Choroid plexus epithelial cell (primary cell): ENCODE data around the gene PLA2G2E.

Experiments
- DNase-seq: peaks from one replicate; pipeline ENCODE4 v3.0.0-alpha.2; 2010; ENCODE audit warnings: low read depth
- H3K4me3 ChIP-seq: 2 replicates; pipeline ENCODE4 v1.5.1; 2011; ENCODE audit warnings: low read depth, mild to moderate bottlenecking, control low read depth, low read length, moderate library complexity
- TF ChIP-seq, protein P1 (sequence below): conservative IDR thresholded peaks from 2 replicates; pipeline ENCODE4 v1.5.1; 2011; ENCODE audit warnings: low read depth, mild to moderate bottlenecking, control low read depth, inconsistent platforms, low read length, moderate library complexity

Gene PLA2G2E

DNA sequence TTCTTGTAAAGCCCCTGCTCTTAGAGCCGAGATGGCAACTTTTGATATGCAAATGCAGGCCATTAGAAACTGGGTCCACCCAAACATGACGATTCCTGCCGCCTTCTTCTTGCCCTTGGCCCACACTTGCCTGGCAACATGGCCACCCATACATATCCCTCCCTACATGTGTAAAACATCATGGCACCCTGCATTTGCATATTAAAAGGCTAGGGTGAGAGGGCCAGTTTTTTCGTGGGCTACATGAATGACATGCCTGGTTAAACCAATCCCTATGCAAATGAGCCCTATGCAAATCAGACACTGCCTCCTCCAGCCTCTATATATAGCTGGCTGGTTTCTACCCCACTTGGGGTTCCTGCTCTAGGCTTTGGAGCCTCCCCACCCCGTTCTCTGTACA lies 37.2 kb upstream of the PLA2G2E start:
- H3K4me3 ChIP-seq = no peak overlapping the region
- no peak for DNase-seq
- TF ChIP-seq, protein P1, sequence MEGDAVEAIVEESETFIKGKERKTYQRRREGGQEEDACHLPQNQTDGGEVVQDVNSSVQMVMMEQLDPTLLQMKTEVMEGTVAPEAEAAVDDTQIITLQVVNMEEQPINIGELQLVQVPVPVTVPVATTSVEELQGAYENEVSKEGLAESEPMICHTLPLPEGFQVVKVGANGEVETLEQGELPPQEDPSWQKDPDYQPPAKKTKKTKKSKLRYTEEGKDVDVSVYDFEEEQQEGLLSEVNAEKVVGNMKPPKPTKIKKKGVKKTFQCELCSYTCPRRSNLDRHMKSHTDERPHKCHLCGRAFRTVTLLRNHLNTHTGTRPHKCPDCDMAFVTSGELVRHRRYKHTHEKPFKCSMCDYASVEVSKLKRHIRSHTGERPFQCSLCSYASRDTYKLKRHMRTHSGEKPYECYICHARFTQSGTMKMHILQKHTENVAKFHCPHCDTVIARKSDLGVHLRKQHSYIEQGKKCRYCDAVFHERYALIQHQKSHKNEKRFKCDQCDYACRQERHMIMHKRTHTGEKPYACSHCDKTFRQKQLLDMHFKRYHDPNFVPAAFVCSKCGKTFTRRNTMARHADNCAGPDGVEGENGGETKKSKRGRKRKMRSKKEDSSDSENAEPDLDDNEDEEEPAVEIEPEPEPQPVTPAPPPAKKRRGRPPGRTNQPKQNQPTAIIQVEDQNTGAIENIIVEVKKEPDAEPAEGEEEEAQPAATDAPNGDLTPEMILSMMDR = no peak

DNA sequence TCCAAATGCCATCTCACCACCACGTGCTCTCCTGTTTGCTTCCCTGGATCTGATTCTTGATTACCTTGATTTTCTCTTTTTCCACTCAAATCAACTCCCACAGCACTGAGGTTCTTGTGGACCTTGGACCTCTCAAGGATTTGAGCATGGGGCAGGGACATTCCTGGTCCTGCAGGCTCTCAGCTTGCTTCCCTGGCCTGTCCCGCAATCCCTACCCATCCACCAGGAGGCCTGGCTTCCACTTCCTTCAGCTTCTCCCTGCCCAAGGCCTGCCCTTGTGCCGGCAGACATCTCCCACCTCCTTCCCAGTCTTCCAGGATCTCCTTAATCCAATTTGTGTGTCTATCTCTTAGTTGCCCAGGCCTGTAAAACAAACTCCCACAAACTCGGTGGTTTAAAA lies 34.4 kb upstream of the PLA2G2E start:
- DNase-seq = no peak
- TF ChIP-seq, protein P1 = peak; percentile 9
- no peak overlapping the region for H3K4me3 ChIP-seq

DNA sequence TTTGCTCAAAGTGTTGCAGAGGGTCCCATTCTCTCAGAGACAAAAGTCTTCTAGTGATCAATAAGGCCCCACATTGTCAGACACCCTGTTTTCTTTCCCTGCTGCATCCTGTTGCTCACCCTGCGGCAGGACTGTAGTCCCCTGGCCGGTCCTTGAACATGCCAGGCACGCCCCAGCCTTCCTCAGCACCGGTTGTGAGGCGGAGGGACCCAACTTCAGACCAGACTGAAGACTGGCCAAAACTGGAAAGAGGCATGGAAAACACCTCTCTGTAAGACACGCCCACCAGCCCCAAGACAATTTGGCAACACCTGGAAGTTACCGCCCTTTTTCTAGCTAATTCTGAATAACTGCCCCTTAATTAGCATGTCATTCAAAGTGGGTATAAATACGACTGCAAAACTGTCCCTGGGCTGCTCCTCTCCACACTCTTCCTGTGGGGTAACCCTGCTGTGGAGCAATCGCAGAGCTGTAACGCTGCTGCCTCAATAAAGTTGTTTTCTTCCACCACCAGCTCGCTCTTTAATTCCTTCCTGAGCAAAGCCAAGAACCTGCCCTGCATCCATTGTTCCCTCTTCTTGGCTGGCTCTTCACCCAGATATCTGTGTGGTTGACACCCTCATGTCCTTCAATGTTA lies 32.2 kb upstream of the PLA2G2E start:
- no peak for DNase-seq
- TF ChIP-seq, protein P1 = no peak
- no peak overlapping the region for H3K4me3 ChIP-seq

DNA sequence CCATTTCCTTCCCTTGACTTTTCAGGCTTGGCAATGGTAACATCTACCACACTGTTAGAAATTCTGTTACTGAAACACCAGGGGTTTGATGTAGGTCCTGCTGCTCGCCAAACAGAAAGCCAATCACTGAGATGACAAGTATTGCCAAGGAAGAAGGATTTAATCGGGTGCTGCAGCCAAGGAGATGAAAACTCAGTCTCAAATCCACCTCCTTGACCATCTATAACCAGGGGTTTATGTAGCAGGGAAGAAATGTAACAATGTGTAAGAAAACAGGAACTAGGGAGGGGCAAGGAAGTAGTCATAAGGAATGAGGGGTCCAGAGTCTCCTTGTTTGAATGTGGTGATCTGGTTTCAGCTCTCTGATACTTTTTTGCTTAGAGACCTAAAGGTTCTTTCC lies 30.6 kb upstream of the PLA2G2E start:
- H3K4me3 ChIP-seq = no peak overlapping the region
- no peak for DNase-seq

DNA sequence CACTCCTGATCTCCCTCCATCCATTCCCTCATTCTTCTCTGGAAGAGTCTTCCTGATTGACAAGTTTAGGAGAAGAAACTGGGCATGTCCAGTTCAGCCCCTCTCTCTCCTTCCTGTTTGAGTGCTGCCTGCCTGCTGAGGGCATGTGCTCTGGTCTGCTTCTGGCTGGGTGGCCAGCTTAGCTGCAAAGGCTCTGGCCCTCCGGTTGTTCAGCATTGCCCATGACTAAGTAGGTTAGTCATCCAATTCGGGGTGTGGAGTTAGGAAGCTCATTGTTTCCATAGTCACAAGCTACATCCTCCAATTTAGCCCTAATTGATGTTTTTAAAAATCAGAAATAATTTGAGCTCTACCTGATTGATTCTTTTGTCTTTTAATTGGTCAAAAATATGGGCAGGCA lies 25.6 kb upstream of the PLA2G2E start:
- DNase-seq = peak; percentile 54
- TF ChIP-seq, protein P1 = no peak
- H3K4me3 ChIP-seq = no peak overlapping the region

More for the DNA sequence above, 30.6 kb upstream of the PLA2G2E start:
- TF ChIP-seq, protein P1 = no peak

DNA sequence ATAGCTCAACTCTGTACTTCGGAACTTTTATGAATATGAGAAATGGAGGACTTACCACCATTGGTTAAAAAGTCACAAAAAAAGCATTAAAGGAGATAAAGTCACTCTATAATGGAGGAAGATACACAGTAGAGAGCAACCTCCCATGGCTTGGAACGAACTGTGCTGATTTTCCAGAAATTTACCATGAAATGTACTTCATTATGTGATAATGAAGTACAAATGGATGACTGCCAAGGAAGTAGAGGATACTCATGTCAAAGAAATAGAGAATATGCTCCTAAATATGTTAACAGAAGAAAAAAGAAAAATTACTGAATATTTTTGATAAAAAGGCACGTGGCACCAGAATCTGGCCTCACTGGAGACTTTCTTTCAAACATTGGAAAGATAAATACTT lies 23.6 kb upstream of the PLA2G2E start:
- DNase-seq = no peak
- no peak overlapping the region for H3K4me3 ChIP-seq
- TF ChIP-seq, protein P1 = no peak

DNA sequence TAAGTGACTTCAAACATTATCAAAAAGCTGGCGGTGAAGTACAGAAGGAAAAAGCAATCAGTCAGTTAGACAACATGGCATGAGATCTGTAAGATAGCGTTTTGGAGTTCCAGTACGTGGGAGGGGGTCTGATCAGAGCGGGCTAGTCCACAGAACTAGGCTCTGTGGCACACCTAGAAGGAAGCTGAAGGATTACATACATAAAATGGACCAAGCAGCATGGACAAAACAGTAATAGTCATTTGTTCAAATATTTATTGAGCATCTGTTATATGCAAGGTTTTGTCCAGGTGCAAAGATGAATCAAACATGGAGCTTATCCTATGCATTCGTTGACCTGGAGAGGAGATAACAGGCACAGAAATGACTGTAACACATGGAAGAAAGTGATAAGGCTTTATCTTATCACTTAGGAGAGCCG lies 22.9 kb upstream of the PLA2G2E start:
- H3K4me3 ChIP-seq = no peak overlapping the region
- DNase-seq = no peak
- TF ChIP-seq, protein P1 = no peak
